H1 (cell line): ENCODE results near the gene PPP3R2. TPM values are rescaled to one million over a fixed set of nuclear protein-coding genes. Genes with fewer than 3 reads are reported as not detected.

Experiments used
- JUND ChIP-seq: IDR thresholded peaks from 2 replicates; pipeline ENCODE4 v1.6.1; 2011; ENCODE audit warnings: mild to moderate bottlenecking, improper control_type of control experiment, low read length
- SAP30 ChIP-seq: fragments of 300-600 bp; sonication (generic); IDR thresholded peaks from 2 replicates; pipeline ENCODE4 v1.7.1; 2012; ENCODE audit warnings: low read length, moderate library complexity, mild to moderate bottlenecking, inconsistent platforms; ENCODE audit not compliant: insufficient read depth, insufficient replicate concordance
- polyA plus RNA-seq, 7 experiments: library from polyadenylated mRNA; depleted of rRNA in 3 of 7; stranded (reverse) in 5 of 7; unstranded in 2 of 7; fragments of >200 nt in 5 of 7; fragments of 200-250 nt in 2 of 7; gene quantifications; 1 replicate in 5 of 7; 2 replicates in 1 of 7; 4 replicates in 1 of 7; pipeline versions ENCODE4 v1.2.1 to v1.2.3, GENCODE V29; 2011 to 2013; ENCODE audit warnings: missing spikeins in 2 of 7, mixed read lengths in 2 of 7
- total RNA-seq: library from RNA; stranded (reverse); fragmentation: NEBNext Ultra II Directional; extraction: Animal tissue kit (Norgen Biotek cat#: 25700); gene quantifications from 2 replicates; pipeline ENCODE4 v1.2.1, GENCODE V29; 2021
- TF ChIP-seq, protein P1 (sequence below), 3 experiments: IDR thresholded peaks; 1 replicate in 2 of 3; 2 replicates in 1 of 3; pipeline versions ENCODE4 v1.5.1 to v1.6.1; 2011; ENCODE audit warnings: low read length in 3 of 3, mild to moderate bottlenecking in 3 of 3, inconsistent platforms in 2 of 3, low read depth in 1 of 3, moderate library complexity in 1 of 3; ENCODE audit not compliant: insufficient read depth in 1 of 3; ENCODE audit errors: control extremely low read depth in 1 of 3

PPP3R2 gene
- total and polyA plus RNA-seq, 2 of the 8 experiments (the other 6 are each of a cell fraction or from before 2014, with no cell fraction given): not detected

DNA sequence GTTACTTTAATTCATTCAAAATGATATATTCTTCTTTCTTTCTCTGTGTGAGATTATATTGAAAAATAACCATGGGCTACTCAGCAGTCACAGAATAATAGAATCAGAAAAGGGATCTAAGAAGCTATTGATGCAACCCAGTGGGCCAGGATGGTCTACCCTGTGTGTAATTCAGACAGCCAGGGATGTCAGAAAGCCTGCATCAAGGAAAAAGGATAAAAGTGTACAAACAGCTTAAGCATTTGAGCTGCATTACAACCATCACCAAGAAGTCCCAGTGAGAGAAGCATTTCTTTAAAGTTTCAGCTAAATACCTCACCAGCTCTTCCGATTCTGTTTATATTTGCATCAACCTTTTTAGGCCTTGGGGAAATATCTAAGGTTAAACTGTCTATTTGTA, 37.8 kb upstream of the PPP3R2 start (continued):
- TF ChIP-seq, protein P1, sequence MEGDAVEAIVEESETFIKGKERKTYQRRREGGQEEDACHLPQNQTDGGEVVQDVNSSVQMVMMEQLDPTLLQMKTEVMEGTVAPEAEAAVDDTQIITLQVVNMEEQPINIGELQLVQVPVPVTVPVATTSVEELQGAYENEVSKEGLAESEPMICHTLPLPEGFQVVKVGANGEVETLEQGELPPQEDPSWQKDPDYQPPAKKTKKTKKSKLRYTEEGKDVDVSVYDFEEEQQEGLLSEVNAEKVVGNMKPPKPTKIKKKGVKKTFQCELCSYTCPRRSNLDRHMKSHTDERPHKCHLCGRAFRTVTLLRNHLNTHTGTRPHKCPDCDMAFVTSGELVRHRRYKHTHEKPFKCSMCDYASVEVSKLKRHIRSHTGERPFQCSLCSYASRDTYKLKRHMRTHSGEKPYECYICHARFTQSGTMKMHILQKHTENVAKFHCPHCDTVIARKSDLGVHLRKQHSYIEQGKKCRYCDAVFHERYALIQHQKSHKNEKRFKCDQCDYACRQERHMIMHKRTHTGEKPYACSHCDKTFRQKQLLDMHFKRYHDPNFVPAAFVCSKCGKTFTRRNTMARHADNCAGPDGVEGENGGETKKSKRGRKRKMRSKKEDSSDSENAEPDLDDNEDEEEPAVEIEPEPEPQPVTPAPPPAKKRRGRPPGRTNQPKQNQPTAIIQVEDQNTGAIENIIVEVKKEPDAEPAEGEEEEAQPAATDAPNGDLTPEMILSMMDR (IDR thresholded peaks at IDR 0.05; ENCODE audit: control extremely low read depth in 1 of 3, insufficient read depth in 1 of 3, low read depth in 1 of 3, low read length in 3 of 3): no peak
- TF ChIP-seq SAP30: no peak
- no peak for TF ChIP-seq JUND
